ENCODE measurements around the gene TCFL5.

DNA sequence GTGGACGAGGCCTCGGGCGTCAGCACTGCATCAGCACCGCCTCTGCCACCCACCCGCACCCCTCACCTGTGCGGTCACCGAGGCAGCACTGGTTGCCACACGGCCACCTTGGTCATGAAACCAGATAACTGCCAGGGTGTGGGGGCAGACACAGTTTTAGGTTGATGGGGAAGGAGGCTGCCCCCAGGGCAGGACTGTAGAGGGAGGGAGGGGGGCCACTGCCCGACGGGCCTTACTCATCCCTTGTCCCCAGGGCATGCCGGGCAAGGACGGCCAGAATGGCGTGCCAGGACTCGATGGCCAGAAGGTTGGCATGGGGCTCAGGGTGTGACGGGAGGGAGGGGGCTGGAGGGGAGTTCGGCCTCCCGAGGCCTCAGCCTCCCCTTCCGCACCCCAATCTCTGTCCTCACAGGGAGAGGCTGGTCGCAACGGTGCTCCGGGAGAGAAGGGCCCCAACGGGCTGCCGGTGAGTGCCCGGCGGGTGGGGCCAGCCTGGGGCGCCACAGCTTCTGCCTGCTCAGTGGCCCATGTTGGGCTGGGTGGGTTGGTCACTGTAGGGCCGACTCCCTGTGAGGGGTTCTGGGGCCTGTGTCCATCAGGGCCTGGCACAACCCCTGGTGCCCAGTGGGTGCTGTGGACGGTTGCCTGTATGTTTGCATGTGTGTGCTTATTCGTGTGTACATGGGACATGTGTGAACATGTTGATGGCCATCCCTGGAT lies 33.0 kb downstream of the TCFL5 start:
- TF ChIP-seq, protein P1, sequence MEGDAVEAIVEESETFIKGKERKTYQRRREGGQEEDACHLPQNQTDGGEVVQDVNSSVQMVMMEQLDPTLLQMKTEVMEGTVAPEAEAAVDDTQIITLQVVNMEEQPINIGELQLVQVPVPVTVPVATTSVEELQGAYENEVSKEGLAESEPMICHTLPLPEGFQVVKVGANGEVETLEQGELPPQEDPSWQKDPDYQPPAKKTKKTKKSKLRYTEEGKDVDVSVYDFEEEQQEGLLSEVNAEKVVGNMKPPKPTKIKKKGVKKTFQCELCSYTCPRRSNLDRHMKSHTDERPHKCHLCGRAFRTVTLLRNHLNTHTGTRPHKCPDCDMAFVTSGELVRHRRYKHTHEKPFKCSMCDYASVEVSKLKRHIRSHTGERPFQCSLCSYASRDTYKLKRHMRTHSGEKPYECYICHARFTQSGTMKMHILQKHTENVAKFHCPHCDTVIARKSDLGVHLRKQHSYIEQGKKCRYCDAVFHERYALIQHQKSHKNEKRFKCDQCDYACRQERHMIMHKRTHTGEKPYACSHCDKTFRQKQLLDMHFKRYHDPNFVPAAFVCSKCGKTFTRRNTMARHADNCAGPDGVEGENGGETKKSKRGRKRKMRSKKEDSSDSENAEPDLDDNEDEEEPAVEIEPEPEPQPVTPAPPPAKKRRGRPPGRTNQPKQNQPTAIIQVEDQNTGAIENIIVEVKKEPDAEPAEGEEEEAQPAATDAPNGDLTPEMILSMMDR (IDR thresholded peaks at IDR 0.05), result no peak
- no peak for TF ChIP-seq POLR2AphosphoS5 (IDR thresholded peaks at IDR 0.05; ENCODE audit: low read depth, low read length)
